Prostate gland (tissue), 2 donors: ENCODE measurements around the gene FOXD1. TPM values are rescaled to one million over a fixed set of nuclear protein-coding genes. Genes with fewer than 3 reads are reported as not detected.
"Not testable (repeated sequence)": the region's sequence is repeated elsewhere in the genome, so short reads cannot be mapped to it uniquely, and the experiment has no call there.

Experiments used
- DNase-seq: peaks from one replicate; pipeline ENCODE4 v3.0.0-alpha.2; 2019; ENCODE audit warnings: low spot score
- H3K27ac ChIP-seq, 2 donors: fragments of 200-600 bp; sonication (generic); 2 replicates each; pipeline ENCODE4 v1.5.1; 2017 to 2019
- H3K27me3 ChIP-seq: fragments of 200-600 bp; sonication (generic); replicated peaks from 2 replicates; pipeline ENCODE4 v1.5.1; 2019; ENCODE audit not compliant: insufficient read depth
- H3K36me3 ChIP-seq, 2 donors: fragments of 200-600 bp; sonication (generic); 1 replicate in 1 of 2; 2 replicates in 1 of 2; pipeline versions ENCODE4 v1.5.1 to v1.8.1; 2017 to 2019
- H3K4me1 ChIP-seq: fragments of 200-600 bp; sonication (generic); replicated peaks from 2 replicates; pipeline ENCODE4 v1.5.1; 2019
- H3K4me3 ChIP-seq, 2 donors: fragments of 200-600 bp; sonication (generic); 2 replicates each; pipeline ENCODE4 v1.5.1; 2017 to 2019
- H3K9me3 ChIP-seq: fragments of 200-600 bp; sonication (generic); 2 replicates; pipeline ENCODE4 v1.5.1; 2017
- POLR2A ChIP-seq: fragments of 450-650 bp; IDR thresholded peaks from one replicate; pipeline ENCODE4 v1.6.1; 2016; ENCODE audit warnings: antibody characterized with exemption, mild to moderate bottlenecking
- POLR2AphosphoS5 ChIP-seq: sonication (generic); formaldehyde crosslinking; IDR thresholded peaks from one replicate; pipeline ENCODE4 v1.6.1; 2017; ENCODE audit warnings: antibody characterized with exemption
- WGBS: methylation state at CpG from one replicate; pipeline ENCODE4 v1.1.5; 2018; 5-methylcytosine and 5-hydroxymethylcytosine counted together
- intact Hi-C: fragments of 100-400 bp; cut with DNase I; formaldehyde crosslinking; loops from one replicate; pipeline ENCODE4 v1.14.2; 2022
- total RNA-seq, 2 donors: library from RNA; depleted of rRNA; stranded (reverse); fragments of >200 nt; gene quantifications; one replicate each; pipeline ENCODE4 v1.1.0, GENCODE V29; 2016
- TF ChIP-seq, protein P1 (sequence below), 4 experiments: fragments of 200-600 bp in 2 of 4; fragments of 450-650 bp in 2 of 4; sonication (generic) in 2 of 4; IDR thresholded peaks; 1 replicate in 3 of 4; 2 replicates in 1 of 4; pipeline ENCODE4 v1.5.1; 2016 to 2019; ENCODE audit warnings: antibody characterized with exemption in 4 of 4, mild to moderate bottlenecking in 2 of 4, moderate library complexity in 2 of 4

Gene FOXD1
- total RNA-seq, 2 donors from 2014 or later, result 1.6 to 2.8 TPM

DNA sequence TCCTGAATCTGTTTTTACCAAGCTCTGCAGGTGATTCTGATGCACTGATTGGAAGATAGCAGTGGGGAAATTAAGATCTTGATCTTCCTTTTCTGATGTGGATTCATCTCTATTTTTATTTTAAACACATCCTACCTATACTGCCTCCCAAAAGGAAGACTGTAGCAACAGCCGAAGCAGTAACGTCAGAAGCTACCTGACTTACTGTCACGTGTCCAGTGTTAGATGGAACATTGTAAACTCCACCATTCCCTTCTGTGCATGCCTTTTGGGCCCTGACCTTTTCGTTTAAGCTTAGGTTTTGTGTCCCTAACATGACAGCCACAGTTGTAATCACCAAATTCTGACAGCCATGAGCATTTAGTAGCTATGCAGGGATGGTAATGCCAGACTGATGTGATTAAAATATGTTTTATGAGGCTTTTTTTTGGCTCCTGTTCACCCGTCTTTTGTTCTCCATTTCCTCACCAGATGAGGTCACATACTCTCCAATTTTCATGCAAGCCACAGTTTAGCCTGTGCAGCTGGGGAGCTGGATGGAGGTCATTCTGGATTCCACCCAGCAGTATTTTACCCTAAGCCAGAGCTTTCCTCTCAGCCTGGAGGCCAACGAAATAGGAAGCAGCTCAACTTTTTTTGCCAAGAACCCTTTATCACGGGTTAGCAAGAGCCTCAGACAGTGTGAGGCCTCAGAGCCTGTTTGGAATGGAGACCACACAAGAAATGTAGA lies 15.6 kb upstream of the FOXD1 start:
- DNase-seq, result no peak
- Histone ChIP-seq H3K4me1 (no peaks in the 10 kb centered on the region), H3K36me3 (no peaks in the 10 kb centered on the region), H3K27me3 (no peaks in the 10 kb centered on the region), H3K4me3 (no peak overlapping the region), H3K9me3 (no peaks in the 10 kb centered on the region), H3K27ac (no peak overlapping the region)
- TF ChIP-seq POLR2AphosphoS5, result no peak
- no peak for TF ChIP-seq POLR2A
- TF ChIP-seq, protein P1, sequence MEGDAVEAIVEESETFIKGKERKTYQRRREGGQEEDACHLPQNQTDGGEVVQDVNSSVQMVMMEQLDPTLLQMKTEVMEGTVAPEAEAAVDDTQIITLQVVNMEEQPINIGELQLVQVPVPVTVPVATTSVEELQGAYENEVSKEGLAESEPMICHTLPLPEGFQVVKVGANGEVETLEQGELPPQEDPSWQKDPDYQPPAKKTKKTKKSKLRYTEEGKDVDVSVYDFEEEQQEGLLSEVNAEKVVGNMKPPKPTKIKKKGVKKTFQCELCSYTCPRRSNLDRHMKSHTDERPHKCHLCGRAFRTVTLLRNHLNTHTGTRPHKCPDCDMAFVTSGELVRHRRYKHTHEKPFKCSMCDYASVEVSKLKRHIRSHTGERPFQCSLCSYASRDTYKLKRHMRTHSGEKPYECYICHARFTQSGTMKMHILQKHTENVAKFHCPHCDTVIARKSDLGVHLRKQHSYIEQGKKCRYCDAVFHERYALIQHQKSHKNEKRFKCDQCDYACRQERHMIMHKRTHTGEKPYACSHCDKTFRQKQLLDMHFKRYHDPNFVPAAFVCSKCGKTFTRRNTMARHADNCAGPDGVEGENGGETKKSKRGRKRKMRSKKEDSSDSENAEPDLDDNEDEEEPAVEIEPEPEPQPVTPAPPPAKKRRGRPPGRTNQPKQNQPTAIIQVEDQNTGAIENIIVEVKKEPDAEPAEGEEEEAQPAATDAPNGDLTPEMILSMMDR (IDR thresholded peaks at IDR 0.05), result no peak
- intact Hi-C loops, result no loop called here
- WGBS, result 35% methylated on average over 7 of the region's 7 CpGs

DNA sequence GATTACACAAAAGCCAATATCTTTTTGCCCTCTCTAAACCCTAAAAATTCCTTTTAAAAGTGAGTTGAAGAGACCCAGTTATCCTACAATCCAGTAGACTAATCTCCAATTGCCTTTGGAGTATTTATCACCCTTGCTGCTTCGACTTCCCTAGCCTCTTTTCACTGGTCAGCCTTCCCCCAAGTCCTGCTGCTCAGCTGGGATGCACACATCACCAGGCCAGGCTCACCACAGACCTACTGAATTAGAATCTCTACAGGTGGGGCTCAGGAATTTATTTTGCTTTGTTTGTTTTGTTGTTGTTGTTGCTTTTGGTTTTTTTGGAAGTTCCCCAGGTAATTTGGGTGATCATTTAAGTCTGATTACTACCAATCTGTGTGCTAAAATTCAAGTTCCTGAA lies 11.6 kb upstream of the FOXD1 start:
- Histone ChIP-seq H3K36me3 (no peaks in the 10 kb centered on the region), H3K4me1 (no peaks in the 10 kb centered on the region), H3K27me3 (no peaks in the 10 kb centered on the region), H3K4me3 (no peak overlapping the region), H3K9me3 (no peaks in the 10 kb centered on the region), H3K27ac (no peak overlapping the region)
- intact Hi-C loops, result no loop called here
- DNase-seq, result no peak
- TF ChIP-seq POLR2A (no peak), POLR2AphosphoS5 (no peak)
- TF ChIP-seq, protein P1 (IDR thresholded peaks at IDR 0.05), result no peak
- WGBS, result 88% methylated on average over 1 of the region's 1 CpG

DNA sequence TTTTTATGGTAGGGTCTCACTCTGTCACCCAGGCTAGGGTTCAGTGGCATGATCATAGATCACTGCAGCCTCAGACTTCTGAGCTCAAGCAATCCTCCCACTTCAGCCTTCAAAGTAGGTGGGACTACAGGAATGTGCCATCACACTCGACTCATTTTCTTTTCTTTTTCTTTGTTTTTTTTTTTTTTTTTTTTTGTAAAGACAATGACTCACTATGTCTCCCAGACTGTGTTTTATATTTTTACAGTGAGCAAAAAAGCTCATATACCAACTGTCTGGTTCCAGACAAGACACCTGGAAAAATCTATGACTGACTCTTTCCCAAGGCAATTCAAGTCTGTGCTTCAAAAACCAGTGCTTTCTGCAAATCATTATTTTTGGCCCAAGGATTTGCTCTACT lies 10.8 kb upstream of the FOXD1 start:
- Histone ChIP-seq H3K9me3 (no peaks in the 10 kb centered on the region), H3K4me1 (no peaks in the 10 kb centered on the region), H3K27me3 (no peaks in the 10 kb centered on the region), H3K27ac (no peak overlapping the region), H3K36me3 (no peaks in the 10 kb centered on the region), H3K4me3 (no peak overlapping the region)
- DNase-seq, result no peak
- WGBS, result 43% methylated on average over 1 of the region's 1 CpG
- intact Hi-C loops, result no loop called here
- no peak for TF ChIP-seq POLR2AphosphoS5
- TF ChIP-seq POLR2A, result no peak
- TF ChIP-seq, protein P1 (IDR thresholded peaks at IDR 0.05), result no peak

DNA sequence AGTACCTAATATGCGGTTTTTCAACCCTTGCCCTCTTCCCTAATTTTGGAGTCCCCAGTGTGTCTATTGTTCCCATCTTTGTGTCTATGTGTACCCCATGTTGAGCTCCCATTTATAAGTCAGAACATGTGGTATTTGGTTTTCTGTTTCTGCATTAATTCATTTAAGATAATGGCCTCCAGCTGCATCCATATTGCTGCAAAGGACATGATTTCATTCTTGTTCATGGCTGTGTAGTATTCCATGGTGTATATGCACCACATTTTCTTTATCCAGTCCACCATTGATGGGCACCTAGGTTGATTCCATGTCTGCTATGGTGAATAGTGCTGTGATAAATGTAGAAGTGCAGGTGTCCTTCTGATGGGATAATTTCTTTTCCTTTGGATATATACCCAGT lies 7.9 kb upstream of the FOXD1 start:
- H3K9me3 ChIP-seq, H3K4me3 ChIP-seq, H3K36me3 ChIP-seq, H3K27ac ChIP-seq, DNase-seq, intact Hi-C loops, H3K4me1 ChIP-seq: not testable (repeated sequence)
- peaks cover 14% of the 10 kb centered on the region for H3K27me3 ChIP-seq
- 87% methylated on average over 1 of the region's 1 CpG for WGBS

DNA sequence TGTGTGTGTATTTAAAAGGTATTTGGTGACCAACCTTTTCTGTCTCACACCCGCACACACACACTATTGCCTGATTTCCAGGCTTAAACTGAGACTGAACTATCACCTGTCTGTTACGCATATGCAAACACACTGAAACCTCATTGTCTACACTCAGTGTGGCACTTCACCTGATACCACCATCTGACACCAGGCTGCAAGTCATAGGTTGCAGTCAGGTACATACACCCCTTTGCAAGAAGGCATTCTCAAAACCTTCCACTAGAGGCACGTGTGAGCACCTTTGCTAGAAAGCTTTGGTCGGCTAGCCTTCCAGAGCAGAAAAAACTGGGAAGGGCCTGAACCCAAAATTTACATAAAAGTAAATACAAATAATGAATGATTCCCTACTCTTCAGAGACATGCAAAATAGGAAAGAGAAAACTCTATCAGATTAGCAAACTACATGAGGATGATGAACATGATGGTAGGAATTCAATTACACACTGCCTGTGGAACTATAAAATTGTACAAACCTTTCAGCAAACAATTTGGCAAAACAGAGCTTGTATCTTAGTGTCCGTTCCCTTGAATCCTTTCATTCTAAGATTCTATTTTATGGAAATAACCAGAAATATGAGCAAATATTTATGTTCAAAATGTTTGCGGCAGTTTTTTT lies 5.9 kb upstream of the FOXD1 start:
- no peak for TF ChIP-seq POLR2A
- TF ChIP-seq, protein P1 (IDR thresholded peaks at IDR 0.05), result peak in 3 of 4 experiments; percentile 29 to 57 (median 35)
- Histone ChIP-seq H3K27ac (no peak overlapping the region), H3K4me3 (no peak overlapping the region), H3K4me1 (no peaks in the 10 kb centered on the region), H3K27me3 (peaks cover 31% of the 10 kb centered on the region), H3K36me3 (no peaks in the 10 kb centered on the region), H3K9me3 (no peaks in the 10 kb centered on the region)
- WGBS, result 39% methylated on average over 6 of the region's 6 CpGs
- intact Hi-C loops, result loop anchor here (5.0 kb wide), 1 partner anchor 237 kb away; no protein-coding TSS in a partner anchor
- no peak for DNase-seq
